Progenitor cell of endocrine pancreas (in vitro differentiated cells): ENCODE measurements around the gene KCNK3. TPM values are rescaled to one million over a fixed set of nuclear protein-coding genes. Genes with fewer than 3 reads are reported as not detected.
"Not testable (repeated sequence)": the region's sequence is repeated elsewhere in the genome, so short reads cannot be mapped to it uniquely, and the experiment has no call there.

ENCODE experiments used
- DNase-seq: peaks from one replicate; pipeline ENCODE4 v3.0.0; 2021; ENCODE audit warnings: low spot score; ENCODE audit not compliant: unreplicated experiment
- H3K27ac Mint-ChIP-seq: 2 replicates; pipeline ENCODE4 v1.8.0; 2021; ENCODE audit warnings: mild to moderate bottlenecking, moderate library complexity, mixed read lengths
- H3K27me3 Mint-ChIP-seq: 2 replicates; pipeline ENCODE4 v1.8.0; 2021; ENCODE audit warnings: mixed read lengths
- H3K36me3 Mint-ChIP-seq: 2 replicates; pipeline ENCODE4 v1.8.0; 2022; ENCODE audit warnings: mixed read lengths; ENCODE audit not compliant: insufficient read depth
- H3K4me1 Mint-ChIP-seq: 2 replicates; pipeline ENCODE4 v1.8.0; 2021; ENCODE audit warnings: low read depth, mixed read lengths
- H3K4me3 Mint-ChIP-seq: 2 replicates; pipeline ENCODE4 v1.8.0; 2021; ENCODE audit warnings: low read depth, mild to moderate bottlenecking, moderate library complexity, mixed read lengths
- H3K9me3 Mint-ChIP-seq: 2 replicates; pipeline ENCODE4 v1.8.0; 2021; ENCODE audit warnings: low read depth, mixed read lengths
- total RNA-seq: library from RNA; stranded (reverse); gene quantifications from 2 replicates; pipeline ENCODE4 v1.2.1, GENCODE V29; 2021
- TF ChIP-seq, protein P1 (sequence below): fragments of 200-600 bp; sonication (generic); IDR thresholded peaks from one replicate; pipeline ENCODE4 v1.5.0; 2021; ENCODE audit warnings: antibody characterized with exemption, mild to moderate bottlenecking; ENCODE audit not compliant: unreplicated experiment

The KCNK3 gene
- total RNA-seq, 1 donor from 2014 or later = 1.5 TPM

DNA sequence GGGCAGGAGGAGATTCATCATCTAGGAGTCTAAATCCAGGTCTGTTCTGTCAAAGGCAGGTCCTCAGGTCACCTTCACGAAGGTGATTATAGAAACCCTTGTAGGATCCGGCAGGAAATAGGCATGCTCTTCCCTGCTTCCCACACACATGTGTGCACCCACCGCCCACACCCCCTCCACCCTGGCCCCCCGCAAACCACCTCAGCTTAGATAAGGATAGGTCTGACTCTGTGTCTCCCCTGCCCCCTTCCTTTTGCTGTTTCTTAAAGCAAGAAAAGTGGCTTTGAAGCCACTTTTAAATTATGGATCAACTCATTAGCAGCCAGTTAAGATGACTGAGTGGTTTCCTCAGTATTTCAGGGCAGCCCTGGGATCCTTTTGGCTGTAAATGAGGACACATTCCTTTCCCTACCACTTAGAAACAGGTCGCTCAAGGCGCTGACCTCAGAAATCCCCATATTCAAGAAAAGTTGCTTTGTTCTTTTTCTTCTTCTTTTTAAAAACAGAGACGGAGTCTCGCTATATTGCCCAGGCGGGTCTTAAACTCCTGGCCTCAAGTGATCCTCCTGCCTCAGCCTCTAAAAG, 36.8 kb upstream of the KCNK3 start:
- no peak for DNase-seq
- peaks cover 8% of the 10 kb centered on the region for H3K4me1 Mint-ChIP-seq

DNA sequence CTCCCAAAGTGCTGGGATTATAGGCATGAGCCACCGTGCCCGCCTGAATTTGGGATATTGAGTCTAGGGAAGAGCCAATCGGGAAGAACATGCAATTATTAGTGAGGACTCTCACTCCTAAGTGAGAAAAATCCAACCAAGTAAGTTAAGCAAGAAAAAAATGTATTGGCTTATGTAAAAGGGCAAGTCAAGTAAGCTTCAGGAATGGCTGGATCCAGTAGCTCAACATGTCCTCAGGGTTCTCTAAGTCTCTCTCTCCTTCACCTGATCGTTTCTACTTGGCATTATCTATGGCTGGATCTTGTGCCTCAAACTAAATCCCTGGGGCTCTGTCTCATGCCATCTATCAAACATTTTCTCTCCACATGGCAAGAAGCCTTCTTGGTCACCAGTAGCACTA, 35.3 kb upstream of the KCNK3 start:
- peaks cover 1% of the 10 kb centered on the region for H3K36me3 Mint-ChIP-seq
- peaks cover 12% of the 10 kb centered on the region for H3K27me3 Mint-ChIP-seq
- no peak for DNase-seq
- TF ChIP-seq, protein P1, sequence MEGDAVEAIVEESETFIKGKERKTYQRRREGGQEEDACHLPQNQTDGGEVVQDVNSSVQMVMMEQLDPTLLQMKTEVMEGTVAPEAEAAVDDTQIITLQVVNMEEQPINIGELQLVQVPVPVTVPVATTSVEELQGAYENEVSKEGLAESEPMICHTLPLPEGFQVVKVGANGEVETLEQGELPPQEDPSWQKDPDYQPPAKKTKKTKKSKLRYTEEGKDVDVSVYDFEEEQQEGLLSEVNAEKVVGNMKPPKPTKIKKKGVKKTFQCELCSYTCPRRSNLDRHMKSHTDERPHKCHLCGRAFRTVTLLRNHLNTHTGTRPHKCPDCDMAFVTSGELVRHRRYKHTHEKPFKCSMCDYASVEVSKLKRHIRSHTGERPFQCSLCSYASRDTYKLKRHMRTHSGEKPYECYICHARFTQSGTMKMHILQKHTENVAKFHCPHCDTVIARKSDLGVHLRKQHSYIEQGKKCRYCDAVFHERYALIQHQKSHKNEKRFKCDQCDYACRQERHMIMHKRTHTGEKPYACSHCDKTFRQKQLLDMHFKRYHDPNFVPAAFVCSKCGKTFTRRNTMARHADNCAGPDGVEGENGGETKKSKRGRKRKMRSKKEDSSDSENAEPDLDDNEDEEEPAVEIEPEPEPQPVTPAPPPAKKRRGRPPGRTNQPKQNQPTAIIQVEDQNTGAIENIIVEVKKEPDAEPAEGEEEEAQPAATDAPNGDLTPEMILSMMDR = no peak
- peaks cover 8% of the 10 kb centered on the region for H3K4me1 Mint-ChIP-seq
- H3K9me3 Mint-ChIP-seq = peaks cover 6% of the 10 kb centered on the region
- H3K27ac Mint-ChIP-seq = no peak overlapping the region
- no peak overlapping the region for H3K4me3 Mint-ChIP-seq

More for the DNA sequence above, 36.8 kb upstream of the KCNK3 start:
- Mint-ChIP-seq H3K27me3 (peaks cover 16% of the 10 kb centered on the region), H3K9me3 (peaks cover 6% of the 10 kb centered on the region), H3K36me3 (peaks cover 1% of the 10 kb centered on the region), H3K27ac (no peak overlapping the region), H3K4me3 (no peak overlapping the region)
- TF ChIP-seq, protein P1 = no peak

DNA sequence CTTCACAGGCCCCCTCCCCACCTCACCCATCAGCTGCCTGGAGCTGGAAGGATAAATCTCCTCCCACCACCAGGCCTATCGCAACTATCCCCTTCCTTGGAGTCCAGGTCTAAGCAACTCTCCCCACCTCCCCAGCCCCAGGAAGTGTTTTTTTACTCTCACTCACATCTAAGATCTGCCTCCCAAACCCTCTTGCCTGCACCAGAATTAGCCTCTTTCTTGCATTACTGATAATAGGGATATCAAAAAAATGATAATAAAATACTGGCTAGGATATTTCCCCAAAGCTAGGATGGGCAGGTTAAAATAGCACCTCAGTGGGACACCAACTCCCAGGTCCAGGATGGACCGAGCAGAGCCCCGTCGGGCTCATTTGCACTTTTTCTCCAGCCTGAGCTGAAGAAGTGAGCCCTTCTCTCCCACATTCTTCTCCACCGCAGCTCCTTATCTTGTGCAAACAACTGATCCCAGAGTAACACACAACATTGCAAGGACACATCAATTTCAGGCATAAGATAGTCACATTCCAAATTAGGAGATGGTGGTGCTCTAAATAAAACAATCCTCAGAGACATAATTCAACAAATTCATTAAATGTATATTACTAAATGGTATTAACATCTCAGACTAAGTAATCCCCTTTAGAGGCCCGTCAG, 33.7 kb upstream of the KCNK3 start:
- H3K4me3 Mint-ChIP-seq = no peak overlapping the region
- H3K4me1 Mint-ChIP-seq = peaks cover 8% of the 10 kb centered on the region
- H3K27ac Mint-ChIP-seq = peak overlapping the region; percentile 11
- peaks cover 1% of the 10 kb centered on the region for H3K36me3 Mint-ChIP-seq
- H3K27me3 Mint-ChIP-seq = peaks cover under 1% of the 10 kb centered on the region
- TF ChIP-seq, protein P1 = no peak
- DNase-seq = no peak
- peaks cover 6% of the 10 kb centered on the region for H3K9me3 Mint-ChIP-seq

DNA sequence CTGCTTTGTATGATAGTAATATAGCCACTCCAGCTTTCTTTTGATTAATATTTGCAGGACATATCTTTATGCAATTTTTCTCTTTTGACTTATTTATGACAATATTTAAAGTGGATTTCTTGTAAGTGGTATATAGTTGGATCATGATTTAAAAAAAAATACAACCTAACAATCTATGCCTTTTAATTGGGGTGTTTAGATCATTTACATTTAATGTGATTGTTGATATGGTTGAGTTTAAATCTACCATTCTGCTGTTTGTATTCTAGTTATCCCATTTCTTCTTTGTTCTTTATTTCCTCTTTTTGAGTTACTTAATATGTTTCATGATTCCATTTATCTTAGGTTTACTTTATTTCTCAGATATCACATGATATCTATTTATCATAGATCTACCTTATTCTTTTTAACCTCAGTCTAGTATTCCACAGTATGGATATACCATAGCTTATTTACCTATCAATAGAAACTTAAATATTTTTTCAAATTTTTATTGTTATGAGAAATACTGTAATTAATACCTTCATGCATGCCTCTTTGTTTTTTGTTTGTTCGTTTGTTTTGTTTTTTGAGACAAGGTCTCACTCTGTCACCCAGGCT, 32.1 kb upstream of the KCNK3 start:
- TF ChIP-seq, protein P1 = no peak
- H3K36me3 Mint-ChIP-seq = peaks cover 1% of the 10 kb centered on the region
- H3K4me3 Mint-ChIP-seq = no peak overlapping the region
- peaks cover 8% of the 10 kb centered on the region for H3K4me1 Mint-ChIP-seq
- H3K9me3 Mint-ChIP-seq = peaks cover 6% of the 10 kb centered on the region
- no peak overlapping the region for H3K27ac Mint-ChIP-seq
- DNase-seq = no peak
- H3K27me3 Mint-ChIP-seq = no peaks in the 10 kb centered on the region

DNA sequence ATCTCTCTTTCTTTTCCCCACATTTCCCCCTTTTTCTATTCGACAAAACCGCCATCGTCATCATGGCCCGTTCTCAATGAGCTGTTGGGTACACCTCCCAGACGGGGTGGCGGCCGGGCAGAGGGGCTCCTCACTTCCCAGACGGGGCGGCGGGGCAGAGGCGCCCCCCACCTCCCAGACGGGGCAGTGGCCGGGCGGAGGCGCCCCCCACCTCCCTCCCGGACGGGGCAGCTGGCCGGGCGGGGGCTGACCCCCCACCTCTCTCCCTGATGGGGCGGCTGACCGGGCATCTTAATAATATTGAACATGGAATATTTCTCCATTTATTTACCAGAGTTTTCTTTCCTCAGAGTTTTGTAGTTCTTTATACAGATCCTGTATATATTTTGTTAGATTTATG, 27.2 kb upstream of the KCNK3 start:
- DNase-seq, H3K4me3 Mint-ChIP-seq, H3K36me3 Mint-ChIP-seq, H3K4me1 Mint-ChIP-seq, H3K27ac Mint-ChIP-seq: not testable (repeated sequence)
- Mint-ChIP-seq H3K9me3 (peaks cover 12% of the 10 kb centered on the region), H3K27me3 (peaks cover 15% of the 10 kb centered on the region)

DNA sequence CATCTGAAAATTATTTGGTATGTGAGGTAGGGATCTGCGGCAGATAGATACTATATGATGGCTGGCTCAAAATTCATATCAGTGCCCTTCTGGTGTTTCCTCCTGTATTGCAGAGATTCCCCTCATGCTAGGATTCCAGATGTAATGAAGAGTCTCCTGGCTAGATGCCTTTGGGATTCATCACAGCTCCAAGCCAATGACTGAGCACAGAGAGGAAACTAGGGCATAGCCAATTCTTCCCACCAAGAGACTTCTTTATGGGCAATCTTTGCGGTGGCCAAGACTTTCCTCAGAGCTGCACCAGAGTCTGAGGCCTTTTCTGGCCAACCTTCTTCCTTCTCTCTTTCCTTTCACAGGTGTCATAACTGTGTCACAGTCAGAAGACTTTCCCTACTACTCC, 25.9 kb upstream of the KCNK3 start:
- peaks cover 19% of the 10 kb centered on the region for H3K27me3 Mint-ChIP-seq

More for the DNA sequence above, 25.9 kb upstream of the KCNK3 start:
- Mint-ChIP-seq H3K27ac (no peak overlapping the region), H3K4me1 (no peaks in the 10 kb centered on the region), H3K4me3 (no peak overlapping the region), H3K9me3 (peaks cover 9% of the 10 kb centered on the region), H3K36me3 (no peaks in the 10 kb centered on the region)
- TF ChIP-seq, protein P1 = no peak
- DNase-seq = no peak
